DOHH2 (cell line): ENCODE results near the gene MDM4.

ENCODE experiments used
- H3F3A ChIP-seq: fragments of 200-600 bp; sonication (generic), shearing (Covaris generic); 2 replicates; pipeline ENCODE4 v1.6.0; 2016; ENCODE audit warnings: antibody characterized with exemption, mild to moderate bottlenecking; ENCODE audit not compliant: control insufficient read depth, insufficient read depth
- H3K27ac ChIP-seq: fragments of 200-600 bp; sonication (generic); 2 replicates; pipeline ENCODE4 v1.5.1; 2014; ENCODE audit warnings: low read depth, mild to moderate bottlenecking, low read length, moderate library complexity
- H3K27me3 ChIP-seq: fragments of 200-600 bp; sonication (generic); 2 replicates; pipeline ENCODE4 v1.6.1; 2014; ENCODE audit warnings: mild to moderate bottlenecking, low read length, mixed read lengths; ENCODE audit not compliant: control insufficient read depth
- H3K36me3 ChIP-seq: fragments of 200-600 bp; sonication (generic); 2 replicates; pipeline ENCODE4 v1.6.1; 2014; ENCODE audit warnings: mild to moderate bottlenecking, low read length, moderate library complexity, mixed read lengths; ENCODE audit not compliant: control insufficient read depth
- H3K4me1 ChIP-seq: fragments of 200-600 bp; sonication (generic); 2 replicates; pipeline ENCODE4 v1.6.1; 2014; ENCODE audit warnings: mild to moderate bottlenecking, low read length, mixed read lengths; ENCODE audit not compliant: control insufficient read depth
- H3K4me2 ChIP-seq: fragments of 200-600 bp; sonication (generic); 2 replicates; pipeline ENCODE4 v1.6.0; 2014; ENCODE audit warnings: mild to moderate bottlenecking, low read length, moderate library complexity
- H3K4me3 ChIP-seq: fragments of 200-600 bp; sonication (generic); 2 replicates; pipeline ENCODE4 v1.5.1; 2014; ENCODE audit warnings: mild to moderate bottlenecking, low read length, mixed read lengths
- H3K79me2 ChIP-seq: fragments of 200-600 bp; sonication (generic); 2 replicates; pipeline ENCODE4 v1.6.1; 2014; ENCODE audit warnings: mild to moderate bottlenecking, low read length, mixed read lengths; ENCODE audit not compliant: control insufficient read depth
- H3K9me2 ChIP-seq: fragments of 200-600 bp; sonication (generic); replicated peaks from 2 replicates; pipeline ENCODE4 v1.6.1; 2014; ENCODE audit warnings: mild to moderate bottlenecking, low read length, mixed read lengths; ENCODE audit not compliant: control insufficient read depth
- H3K9me3 ChIP-seq: fragments of 200-600 bp; sonication (generic); 2 replicates; pipeline ENCODE4 v1.6.1; 2014; ENCODE audit warnings: antibody characterized with exemption, low read length, mixed read lengths; ENCODE audit not compliant: control insufficient read depth, insufficient read depth
- H4K20me1 ChIP-seq: fragments of 200-600 bp; sonication (generic); 2 replicates; pipeline ENCODE4 v1.6.0; 2014; ENCODE audit warnings: low read depth, mild to moderate bottlenecking, antibody characterized with exemption, low read length, moderate library complexity; ENCODE audit not compliant: control insufficient read depth, insufficient read depth
- EZH2phosphoT487 ChIP-seq: fragments of 200-600 bp; sonication (generic); IDR thresholded peaks from 2 replicates; pipeline ENCODE4 v1.6.1; 2017; ENCODE audit warnings: borderline replicate concordance, mild to moderate bottlenecking, antibody characterized with exemption, low read length, moderate library complexity, mixed read lengths
- TF ChIP-seq, protein P1 (sequence below): fragments of 200-600 bp; sonication (generic); IDR thresholded peaks from one replicate; pipeline ENCODE4 v1.5.1; 2014; ENCODE audit warnings: antibody characterized with exemption, mild to moderate bottlenecking, low read depth, low read length; ENCODE audit not compliant: poor library complexity, severe bottlenecking

Gene MDM4

DNA sequence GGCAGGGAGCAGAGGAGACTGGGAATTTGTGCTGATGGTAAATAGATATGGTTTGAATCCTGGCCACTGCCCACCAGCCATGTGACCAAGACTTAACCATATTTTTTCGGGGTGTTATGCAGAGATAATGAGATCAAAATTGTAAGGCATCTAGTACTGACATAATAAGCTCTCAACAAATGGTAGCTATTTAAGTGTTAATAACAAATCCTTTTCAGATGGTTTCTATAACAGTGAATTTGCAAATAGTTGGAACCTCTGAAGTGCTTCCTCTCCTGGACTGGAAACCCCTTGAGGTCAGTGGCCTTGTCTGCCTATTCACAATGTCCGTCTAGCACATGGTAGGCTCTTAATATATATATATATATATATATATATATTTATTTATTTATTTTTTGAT, 64.7 kb downstream of the MDM4 start:
- no peaks in the 10 kb centered on the region for H3K9me3 ChIP-seq
- H3K27ac ChIP-seq, result no peak overlapping the region
- no peaks in the 10 kb centered on the region for H3K9me2 ChIP-seq
- H3K4me1 ChIP-seq, result peaks cover 41% of the 10 kb centered on the region
- H3K36me3 ChIP-seq, result no peaks in the 10 kb centered on the region; the same call in 1 of the 2 replicates
- H3K79me2 ChIP-seq, result no peaks in the 10 kb centered on the region
- no peak overlapping the region for H3K4me2 ChIP-seq
- no peaks in the 10 kb centered on the region for H3K27me3 ChIP-seq
- H3F3A ChIP-seq, result no peaks in the 10 kb centered on the region
- H3K4me3 ChIP-seq, result no peak overlapping the region
- TF ChIP-seq, protein P1, sequence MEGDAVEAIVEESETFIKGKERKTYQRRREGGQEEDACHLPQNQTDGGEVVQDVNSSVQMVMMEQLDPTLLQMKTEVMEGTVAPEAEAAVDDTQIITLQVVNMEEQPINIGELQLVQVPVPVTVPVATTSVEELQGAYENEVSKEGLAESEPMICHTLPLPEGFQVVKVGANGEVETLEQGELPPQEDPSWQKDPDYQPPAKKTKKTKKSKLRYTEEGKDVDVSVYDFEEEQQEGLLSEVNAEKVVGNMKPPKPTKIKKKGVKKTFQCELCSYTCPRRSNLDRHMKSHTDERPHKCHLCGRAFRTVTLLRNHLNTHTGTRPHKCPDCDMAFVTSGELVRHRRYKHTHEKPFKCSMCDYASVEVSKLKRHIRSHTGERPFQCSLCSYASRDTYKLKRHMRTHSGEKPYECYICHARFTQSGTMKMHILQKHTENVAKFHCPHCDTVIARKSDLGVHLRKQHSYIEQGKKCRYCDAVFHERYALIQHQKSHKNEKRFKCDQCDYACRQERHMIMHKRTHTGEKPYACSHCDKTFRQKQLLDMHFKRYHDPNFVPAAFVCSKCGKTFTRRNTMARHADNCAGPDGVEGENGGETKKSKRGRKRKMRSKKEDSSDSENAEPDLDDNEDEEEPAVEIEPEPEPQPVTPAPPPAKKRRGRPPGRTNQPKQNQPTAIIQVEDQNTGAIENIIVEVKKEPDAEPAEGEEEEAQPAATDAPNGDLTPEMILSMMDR, result no peak
- TF ChIP-seq EZH2phosphoT487, result no peak
- 0 out of 2 replicates have a peak, but pooled peaks cover under 1% of the 10 kb centered on the region for H4K20me1 ChIP-seq

- Histone ChIP-seq H3K4me3 (no peak overlapping the region), H3K4me2 (no peak overlapping the region), H3K27me3 (no peaks in the 10 kb centered on the region), H3K9me3 (no peaks in the 10 kb centered on the region), H3K36me3 (no peaks in the 10 kb centered on the region; the same call in 1 of the 2 replicates), H3K27ac (no peak overlapping the region), H4K20me1 (no peaks in the 10 kb centered on the region), H3K4me1 (peaks cover 41% of the 10 kb centered on the region), H3K79me2 (no peaks in the 10 kb centered on the region), H3F3A (no peaks in the 10 kb centered on the region), H3K9me2 (no peaks in the 10 kb centered on the region)
- TF ChIP-seq, protein P1, result no peak
- TF ChIP-seq EZH2phosphoT487, result no peak
Measured at GRCh38 chr1:204581759-204582158, 65.6 kb downstream of the MDM4 start.

DNA sequence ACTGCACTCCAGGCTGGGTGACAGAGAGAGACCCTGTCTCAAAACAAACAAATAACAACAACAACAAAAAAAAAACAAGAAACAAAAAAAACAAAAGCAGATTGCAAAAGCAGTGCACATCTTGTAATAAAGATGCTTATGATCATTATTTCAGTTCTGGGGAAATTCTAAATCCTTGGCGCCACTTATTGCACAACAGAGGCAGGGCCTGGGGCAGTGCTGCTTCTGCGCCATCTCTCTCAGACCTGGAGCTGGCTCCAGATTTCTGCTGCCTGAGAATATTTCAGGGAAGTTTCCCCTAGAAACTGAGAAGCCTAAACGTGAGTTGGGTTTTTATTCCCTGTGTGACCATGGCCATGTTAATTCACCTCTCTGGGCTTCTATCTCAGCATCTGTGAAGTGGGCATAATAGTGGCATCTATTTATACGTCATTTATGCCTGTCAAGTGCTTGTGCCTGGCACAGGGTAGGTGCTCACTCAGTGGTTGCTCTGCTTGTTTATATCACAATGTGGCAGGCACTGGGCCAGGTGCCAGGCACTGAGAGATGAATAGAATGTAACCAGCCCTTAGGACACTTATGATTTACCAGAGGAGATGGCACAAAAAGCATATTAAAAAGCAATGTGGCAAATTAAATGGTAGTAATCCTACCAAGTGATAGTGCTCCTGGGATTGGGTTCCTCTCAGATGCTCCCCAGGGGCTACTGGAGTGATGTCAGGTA, 67.9 kb downstream of the MDM4 start:
- Histone ChIP-seq H3F3A (no peaks in the 10 kb centered on the region), H3K36me3 (no peaks in the 10 kb centered on the region; the same call in 1 of the 2 replicates), H4K20me1 (no peaks in the 10 kb centered on the region), H3K27me3 (no peaks in the 10 kb centered on the region), H3K79me2 (no peaks in the 10 kb centered on the region), H3K4me1 (peaks cover 30% of the 10 kb centered on the region), H3K9me3 (no peaks in the 10 kb centered on the region), H3K4me3 (peak overlapping the region; percentile 38; the same call in 1 of the 2 replicates), H3K4me2 (peak overlapping the region; percentile 66), H3K27ac (no peak overlapping the region), H3K9me2 (no peaks in the 10 kb centered on the region)
- TF ChIP-seq, protein P1, result no peak
- TF ChIP-seq EZH2phosphoT487, result no peak
